HG03571 (cell line): ENCODE data around the gene NOL9.
"Not testable (repeated sequence)": the region's sequence is repeated elsewhere in the genome, so short reads cannot be mapped to it uniquely, and the experiment has no call there.

ENCODE experiments used
- ATAC-seq: cut with Tn5 transposase; IDR thresholded peaks from one replicate; pipeline ENCODE4 v1.9.1; 2021; ENCODE audit not compliant: unreplicated experiment

The NOL9 gene

DNA sequence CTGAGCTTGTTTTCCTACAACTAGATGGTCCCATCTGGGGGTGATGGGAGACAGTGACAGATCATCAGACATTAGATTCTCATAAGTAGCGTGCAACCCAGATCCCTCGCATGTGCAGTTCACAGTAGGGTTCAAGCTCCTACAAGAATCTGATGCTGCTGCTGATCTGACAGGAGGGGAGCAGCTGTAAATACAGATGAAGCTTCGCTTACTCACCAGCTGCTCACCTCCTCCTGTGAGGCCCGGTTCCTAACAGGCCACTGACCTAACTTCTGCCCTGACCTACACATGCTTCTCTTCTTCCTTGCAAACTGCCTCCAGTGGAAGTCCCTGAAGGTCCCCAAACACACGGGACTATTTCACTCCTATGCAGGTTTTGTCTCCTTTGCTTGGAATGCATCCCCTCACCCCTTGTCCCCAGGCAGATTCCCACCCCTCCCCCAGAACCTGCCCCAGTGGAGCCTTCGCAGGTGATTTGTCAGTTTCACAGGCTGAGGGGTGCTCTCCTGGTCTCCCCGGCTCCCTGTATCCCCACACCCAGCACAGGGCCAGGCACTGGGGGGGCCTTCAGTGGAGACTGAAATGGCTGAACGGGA is 19.8 kb upstream of the NOL9 start:
- no peak for ATAC-seq

DNA sequence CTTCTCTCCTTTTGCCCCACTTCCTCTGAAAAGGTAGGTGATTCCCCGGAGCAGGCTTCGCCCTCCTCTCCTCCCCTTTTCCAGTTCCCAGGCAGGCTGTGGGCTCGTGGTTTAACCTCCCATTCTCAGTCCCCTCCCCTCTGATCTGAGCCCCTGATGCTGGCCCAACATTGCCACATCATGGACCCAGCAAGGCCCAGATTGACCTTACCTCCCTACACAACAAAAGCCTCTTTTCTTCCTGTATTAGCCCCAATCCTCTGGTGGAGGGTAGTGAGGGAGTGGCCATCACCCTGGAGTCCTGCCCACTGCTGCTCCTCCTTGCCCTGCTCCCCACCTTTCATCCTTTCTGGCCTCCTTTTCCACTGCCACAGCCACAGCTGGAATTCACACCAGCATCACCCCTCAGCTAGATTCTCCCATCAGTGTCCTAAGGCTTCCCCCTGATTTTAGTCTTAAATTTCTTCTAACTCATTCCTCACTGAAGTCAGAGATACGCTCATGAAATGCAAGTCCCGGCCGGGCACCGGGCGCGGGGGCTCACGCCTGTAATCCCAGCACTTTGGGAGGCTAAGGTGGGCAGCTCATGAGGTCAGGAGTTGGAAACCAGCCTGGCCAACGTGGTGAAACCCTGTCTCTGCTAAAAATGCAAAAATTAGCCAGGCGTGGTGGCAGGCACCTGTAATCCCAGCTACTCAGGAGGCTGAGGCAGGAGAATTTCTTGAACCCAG is 18.5 kb upstream of the NOL9 start:
- no peak for ATAC-seq

- no peak for ATAC-seq
Observed at GRCh38 chr1:6570987-6571386, 16.7 kb upstream of the NOL9 start.

DNA sequence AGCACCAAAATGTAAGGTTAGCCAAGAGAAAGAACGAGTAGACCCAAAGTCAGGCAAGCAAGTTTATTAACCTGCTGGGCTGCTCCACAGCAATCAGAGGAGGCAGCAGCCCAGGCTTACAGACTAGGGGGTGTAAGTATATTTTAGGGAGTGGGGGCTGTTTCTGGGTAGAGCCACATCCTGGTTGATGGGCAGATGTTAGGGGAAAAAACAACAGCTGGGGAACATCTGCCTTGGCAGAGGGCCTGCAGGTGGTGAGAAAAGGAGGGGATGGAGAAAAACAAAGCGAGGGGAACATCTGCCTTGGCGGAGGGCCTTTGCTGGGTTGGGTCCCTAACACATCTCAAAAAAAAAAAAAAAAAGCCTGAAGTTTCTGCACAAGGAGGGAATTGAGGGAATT is 15.8 kb upstream of the NOL9 start:
- no peak for ATAC-seq

- ATAC-seq: no peak
Observed at GRCh38 chr1:6569033-6569432, 14.7 kb upstream of the NOL9 start.

GRCh38 chr1:6560267-6560666 is 6.0 kb upstream of the NOL9 start:
- no peak for ATAC-seq

DNA sequence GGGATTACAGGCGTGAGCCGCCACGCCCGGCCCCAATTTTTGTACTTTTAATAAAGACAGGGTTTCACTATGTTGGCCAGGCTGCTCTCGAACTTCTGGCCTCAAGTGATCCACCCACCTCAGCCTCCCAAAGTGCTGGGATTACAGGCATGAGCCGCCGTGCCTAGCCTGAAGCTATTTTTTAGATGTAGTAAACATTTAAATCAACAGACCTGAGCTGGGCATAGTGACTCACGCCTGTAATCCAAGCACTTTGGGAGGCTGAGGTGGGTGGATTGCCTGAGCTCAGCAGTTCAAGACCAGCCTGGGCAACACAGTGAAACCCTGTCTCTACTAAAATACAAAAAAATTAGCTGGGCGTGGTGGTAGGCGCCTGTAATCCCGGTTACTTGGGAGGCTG is 4.8 kb upstream of the NOL9 start:
- ATAC-seq: not testable (repeated sequence)

DNA sequence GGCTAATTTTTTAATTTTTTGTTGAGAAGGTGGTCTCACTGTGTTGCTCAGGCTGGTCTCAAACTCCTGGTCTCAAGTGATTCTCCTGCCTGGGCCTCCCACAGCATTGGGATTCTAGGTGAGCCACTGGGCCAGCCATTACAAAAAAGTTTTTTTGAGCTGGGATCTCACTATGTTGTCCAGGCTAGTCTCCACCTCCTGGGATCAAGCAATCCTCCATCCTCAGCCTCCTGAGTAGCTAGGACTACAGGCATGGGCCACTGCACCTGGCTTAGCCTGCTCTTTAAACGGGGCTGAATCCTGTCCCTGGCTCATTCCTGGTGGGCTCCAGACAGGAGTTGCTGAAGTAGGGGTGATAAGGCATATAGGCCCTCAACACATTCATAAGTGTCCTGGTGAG is 3.3 kb upstream of the NOL9 start:
- no peak for ATAC-seq

- ATAC-seq: no peak
Observed at GRCh38 chr1:6554907-6555778, 830 bp upstream of the NOL9 start, which contains the start of gene TAS1R1. Gene TAS1R1, plus strand, starts transcription at chr1:6555307. Its CDS starts 67 bp downstream, at chr1:6555374.

DNA sequence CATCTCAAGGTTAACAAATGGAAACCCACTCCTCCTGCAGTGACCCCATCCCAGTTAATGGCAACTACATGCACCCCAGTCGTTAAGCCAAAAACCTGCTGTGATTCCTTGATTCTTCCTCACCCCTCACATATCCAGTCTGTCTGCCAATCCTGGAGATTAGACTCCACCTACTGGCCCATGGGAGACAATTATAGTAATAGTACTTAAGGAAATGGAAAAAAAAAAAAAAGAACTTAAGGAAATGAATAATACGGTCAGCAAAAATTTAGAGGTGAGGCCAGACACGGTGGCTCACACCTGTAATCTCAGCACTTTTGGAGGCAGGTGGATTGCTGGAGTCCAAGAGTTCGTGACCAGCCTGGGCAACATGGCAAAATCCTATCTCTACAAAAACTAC is 7.0 kb downstream of the NOL9 start:
- no peak for ATAC-seq

DNA sequence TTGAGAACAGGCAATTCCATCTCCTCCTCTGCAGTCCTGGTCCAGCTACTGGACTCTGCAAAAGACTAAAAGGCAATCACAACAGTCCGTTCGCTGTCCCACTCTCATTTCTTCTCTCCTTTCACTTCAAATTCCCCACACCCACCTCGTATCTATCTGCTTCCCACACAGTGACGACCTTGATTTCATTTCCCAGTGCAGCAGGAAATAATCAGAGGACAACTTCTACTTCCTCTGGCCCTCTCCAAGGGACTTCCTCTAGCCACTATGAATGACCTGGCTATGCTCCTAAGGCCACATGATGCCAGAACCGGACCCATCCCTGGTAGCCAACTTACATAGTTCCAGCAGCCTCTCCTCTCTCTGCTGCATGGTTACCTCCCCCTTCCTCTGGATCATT is 8.0 kb downstream of the NOL9 start:
- no peak for ATAC-seq

DNA sequence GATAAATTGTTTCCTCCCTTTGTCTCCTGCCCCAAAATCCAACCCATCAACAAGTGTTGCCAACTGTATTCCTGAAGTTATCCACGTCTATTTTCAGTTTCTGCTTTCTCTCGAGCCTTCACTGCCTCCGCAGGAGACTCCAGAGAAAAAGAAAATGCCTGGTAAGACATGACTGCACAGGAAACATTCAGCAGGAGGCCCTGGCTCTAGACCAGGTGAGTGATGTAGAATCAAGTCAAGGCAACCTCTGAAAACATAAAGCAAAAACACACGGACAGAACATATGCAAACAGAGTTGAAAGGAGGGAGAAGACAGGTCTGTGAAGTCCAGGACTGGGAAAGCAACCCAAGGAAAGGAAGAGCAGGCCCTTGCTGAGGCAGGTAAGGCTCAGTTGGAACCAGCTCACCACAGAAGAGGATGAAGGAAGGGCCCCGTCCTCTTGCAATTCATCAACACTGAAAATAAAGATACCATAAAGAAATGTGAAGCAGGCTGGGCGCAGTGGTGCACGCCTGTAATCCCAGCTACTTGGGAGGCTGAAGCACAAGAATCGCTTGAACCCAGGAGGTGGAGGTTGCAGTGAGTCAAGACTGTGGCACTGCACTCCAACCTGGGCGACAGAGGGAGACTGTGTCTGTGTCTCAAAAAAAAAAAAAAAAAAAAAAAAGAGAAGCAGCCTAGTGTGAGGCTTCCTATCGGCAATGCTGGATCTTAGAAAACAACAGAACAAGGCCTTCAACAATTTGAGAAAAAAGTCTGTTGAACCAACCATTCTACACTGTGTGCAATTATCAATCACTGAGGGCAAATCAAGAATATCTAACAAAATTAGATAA is 8.8 kb downstream of the NOL9 start:
- ATAC-seq: no peak

GRCh38 chr1:6544831-6545230 is 9.5 kb downstream of the NOL9 start:
- ATAC-seq: no peak

GRCh38 chr1:6538956-6539355 is 15.4 kb downstream of the NOL9 start:
- ATAC-seq: no peak

- no peak for ATAC-seq
Observed at GRCh38 chr1:6536291-6536690, 18.0 kb downstream of the NOL9 start.

DNA sequence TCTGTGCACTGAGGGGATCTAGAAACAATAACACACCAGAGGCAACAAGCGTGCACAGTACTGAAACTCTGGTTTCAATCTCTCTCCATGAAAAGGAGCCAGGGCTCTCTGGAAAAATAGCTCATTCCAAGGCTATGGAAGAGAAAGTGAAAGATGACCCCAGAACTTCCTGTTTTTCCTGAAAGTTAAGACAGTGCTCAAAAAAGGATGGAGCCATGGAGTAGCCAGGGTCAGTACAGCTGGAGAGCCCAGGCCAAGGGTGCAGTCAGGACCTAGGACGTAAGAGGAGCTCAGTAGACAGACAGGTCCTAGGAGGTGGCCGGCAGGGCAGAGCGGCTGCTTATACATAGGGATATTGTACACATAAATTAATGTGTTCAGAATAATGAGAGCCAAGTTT is 19.1 kb downstream of the NOL9 start:
- no peak for ATAC-seq

DNA sequence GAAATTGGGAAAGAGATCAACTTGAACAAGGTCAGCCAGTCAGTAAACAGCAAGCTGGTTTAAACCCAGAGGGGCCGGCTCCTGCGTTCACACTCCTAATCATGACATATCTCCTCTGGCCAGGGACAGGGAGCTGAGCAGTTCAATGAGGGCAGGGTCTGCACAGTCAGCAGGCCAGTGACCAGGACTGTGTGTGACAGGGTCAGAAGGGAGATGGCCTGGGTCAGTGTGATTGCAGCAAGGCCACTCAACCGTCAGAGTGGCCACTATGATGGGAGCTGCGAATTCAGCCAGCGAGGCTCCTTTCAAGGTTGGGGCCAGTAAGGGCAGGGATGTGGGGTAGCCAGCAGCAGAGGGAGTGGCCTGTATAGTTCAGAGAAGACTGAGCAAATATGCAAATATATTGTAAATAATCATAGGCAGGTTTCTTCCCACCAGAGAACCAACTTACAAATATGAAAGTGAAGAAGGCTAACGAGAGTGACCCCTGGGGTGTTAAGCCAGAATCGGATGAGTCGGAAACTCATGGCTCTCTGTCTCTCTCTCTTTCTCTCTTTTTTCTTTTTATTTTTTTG is 20.0 kb downstream of the NOL9 start:
- no peak for ATAC-seq

DNA sequence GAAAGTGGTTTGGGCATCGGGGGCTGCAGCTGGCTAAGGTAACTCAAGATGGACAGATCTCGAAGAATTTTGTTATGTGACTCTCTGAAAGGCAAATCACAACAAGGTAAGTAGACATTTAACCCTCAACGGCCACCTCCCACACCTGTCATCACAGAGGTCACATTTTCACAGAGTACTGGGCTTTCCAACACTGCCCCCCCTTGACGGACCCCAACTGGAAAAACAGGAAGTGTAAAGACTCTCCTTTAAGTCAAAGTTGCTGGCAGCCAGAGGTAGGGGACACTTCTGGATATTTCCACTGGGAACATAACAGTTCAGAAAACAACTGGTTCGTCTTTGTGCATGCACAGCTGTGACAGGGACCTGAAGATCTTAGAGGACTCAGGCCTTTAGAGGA is 22.3 kb downstream of the NOL9 start:
- ATAC-seq: no peak

DNA sequence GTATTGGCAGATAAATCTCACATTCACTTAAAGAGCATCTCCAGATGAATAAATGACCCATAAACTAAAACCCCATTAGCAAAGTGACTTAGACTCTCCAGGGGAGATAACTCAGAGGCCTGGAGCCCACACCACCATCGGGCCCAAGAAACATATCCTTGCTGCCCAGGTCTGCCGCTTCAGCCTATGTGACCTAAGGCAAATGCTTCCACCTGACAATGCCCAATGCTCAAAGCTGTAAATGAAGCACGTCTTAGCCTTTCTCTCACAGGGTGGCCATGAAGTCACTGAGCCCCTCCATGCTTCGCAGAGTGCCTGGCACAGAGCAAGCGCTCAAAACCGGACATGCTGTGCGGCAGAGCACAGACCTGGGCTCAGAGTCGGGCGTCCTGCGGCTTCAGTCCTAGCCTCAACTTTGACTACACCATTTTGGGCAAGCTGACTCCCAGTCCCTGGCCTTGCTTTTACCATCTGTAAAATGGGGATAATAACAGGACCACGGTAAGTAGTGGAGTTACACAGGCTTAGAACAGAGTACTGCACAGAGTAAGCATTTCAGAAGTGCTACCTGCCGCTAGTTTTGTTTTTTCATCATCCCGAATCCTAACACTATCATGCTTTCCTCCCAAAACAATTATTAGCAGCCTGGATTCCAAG is 23.7 kb downstream of the NOL9 start:
- ATAC-seq: no peak

GRCh38 chr1:6528492-6528891 is 25.8 kb downstream of the NOL9 start:
- ATAC-seq: no peak
